ENCODE measurements around the gene SLC35F3. TPM values are rescaled to one million over a fixed set of nuclear protein-coding genes. Genes with fewer than 3 reads are reported as not detected.

Gene SLC35F3
- total RNA-seq, 1 donor from 2014 or later: 0.52 TPM

- Histone ChIP-seq H3K9me3 (ENCODE audit: control insufficient read depth in 3 of 3, low read length in 3 of 3) (peaks cover 0 to 4% (median 0%) of the 10 kb centered on the region in 3 donors), H3K27me3 (ENCODE audit: control insufficient read depth in 3 of 3, insufficient read depth in 3 of 3, low read length in 3 of 3) (no peaks in the 10 kb centered on the region), H3K9ac (ENCODE audit: low read depth in 1 of 3, low read length in 3 of 3) (no peak overlapping the region), H3K4me3 (ENCODE audit: low read length in 3 of 3) (no peak overlapping the region), H3K36me3 (ENCODE audit: control insufficient read depth in 3 of 3, insufficient read depth in 3 of 3, low read length in 3 of 3) (no peaks in the 10 kb centered on the region), H3K27ac (ENCODE audit: low read depth, low read length) (no peak overlapping the region), H3K4me1 (ENCODE audit: control insufficient read depth in 3 of 3, insufficient read depth in 3 of 3, low read length in 3 of 3) (no peaks in the 10 kb centered on the region)
Observed at GRCh38 chr1:233960386-233960785, 55.9 kb downstream of the SLC35F3 start.

- Histone ChIP-seq H3K9me3 (ENCODE audit: control insufficient read depth in 3 of 3, low read length in 3 of 3) (peaks cover 0 to under 1% (median 0%) of the 10 kb centered on the region in 3 donors), H3K9ac (ENCODE audit: low read depth in 1 of 3, low read length in 3 of 3) (no peak overlapping the region)
Observed at GRCh38 chr1:233962878-233963277, 58.4 kb downstream of the SLC35F3 start.

GRCh38 chr1:233965856-233966255, 61.4 kb downstream of the SLC35F3 start:
- Histone ChIP-seq H3K4me3 (ENCODE audit: low read length in 3 of 3) (no peak overlapping the region), H3K36me3 (ENCODE audit: control insufficient read depth in 3 of 3, insufficient read depth in 3 of 3, low read length in 3 of 3) (no peaks in the 10 kb centered on the region), H3K9me3 (ENCODE audit: control insufficient read depth in 3 of 3, low read length in 3 of 3) (no peaks in the 10 kb centered on the region), H3K27ac (ENCODE audit: low read depth, low read length) (no peak overlapping the region), H3K27me3 (ENCODE audit: control insufficient read depth in 3 of 3, insufficient read depth in 3 of 3, low read length in 3 of 3) (no peaks in the 10 kb centered on the region), H3K4me1 (ENCODE audit: control insufficient read depth in 3 of 3, insufficient read depth in 3 of 3, low read length in 3 of 3) (no peaks in the 10 kb centered on the region), H3K9ac (ENCODE audit: low read depth in 1 of 3, low read length in 3 of 3) (no peak overlapping the region)

More at GRCh38 chr1:233962878-233963277, 58.4 kb downstream of the SLC35F3 start:
- H3K4me3 ChIP-seq (ENCODE audit: low read length in 3 of 3): no peak overlapping the region
- no peaks in the 10 kb centered on the region for H3K27me3 ChIP-seq (ENCODE audit: control insufficient read depth in 3 of 3, insufficient read depth in 3 of 3, low read length in 3 of 3)
- no peaks in the 10 kb centered on the region for H3K36me3 ChIP-seq (ENCODE audit: control insufficient read depth in 3 of 3, insufficient read depth in 3 of 3, low read length in 3 of 3)
- H3K27ac ChIP-seq (ENCODE audit: low read depth, low read length): no peak overlapping the region
- H3K4me1 ChIP-seq (ENCODE audit: control insufficient read depth in 3 of 3, insufficient read depth in 3 of 3, low read length in 3 of 3): no peaks in the 10 kb centered on the region

DNA sequence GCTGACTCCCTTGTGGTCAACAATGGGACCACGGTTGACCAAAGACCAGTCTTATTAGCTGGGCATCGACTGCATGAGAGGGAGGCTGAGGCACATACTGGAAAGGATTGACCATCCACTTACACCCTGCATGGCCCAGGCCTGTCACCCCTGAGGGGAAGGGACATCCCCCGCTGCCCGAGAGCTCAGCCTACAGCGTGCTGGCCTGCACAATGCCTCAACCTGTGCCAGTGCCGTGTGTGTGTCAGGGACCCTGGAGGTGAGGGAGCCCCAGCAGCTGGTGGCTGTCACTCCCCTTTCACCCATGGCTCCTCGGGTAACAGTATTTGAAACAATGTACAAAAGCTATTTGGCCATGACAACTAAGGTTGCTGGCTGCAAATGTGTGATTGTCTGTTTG, 67.3 kb downstream of the SLC35F3 start:
- Histone ChIP-seq H3K4me1 (ENCODE audit: control insufficient read depth in 3 of 3, insufficient read depth in 3 of 3, low read length in 3 of 3) (no peaks in the 10 kb centered on the region), H3K36me3 (ENCODE audit: control insufficient read depth in 3 of 3, insufficient read depth in 3 of 3, low read length in 3 of 3) (no peaks in the 10 kb centered on the region), H3K27ac (ENCODE audit: low read depth, low read length) (no peak overlapping the region), H3K4me3 (ENCODE audit: low read length in 3 of 3) (no peak overlapping the region), H3K9ac (ENCODE audit: low read depth in 1 of 3, low read length in 3 of 3) (no peak overlapping the region), H3K27me3 (ENCODE audit: control insufficient read depth in 3 of 3, insufficient read depth in 3 of 3, low read length in 3 of 3) (no peaks in the 10 kb centered on the region), H3K9me3 (ENCODE audit: control insufficient read depth in 3 of 3, low read length in 3 of 3) (no peaks in the 10 kb centered on the region)

DNA sequence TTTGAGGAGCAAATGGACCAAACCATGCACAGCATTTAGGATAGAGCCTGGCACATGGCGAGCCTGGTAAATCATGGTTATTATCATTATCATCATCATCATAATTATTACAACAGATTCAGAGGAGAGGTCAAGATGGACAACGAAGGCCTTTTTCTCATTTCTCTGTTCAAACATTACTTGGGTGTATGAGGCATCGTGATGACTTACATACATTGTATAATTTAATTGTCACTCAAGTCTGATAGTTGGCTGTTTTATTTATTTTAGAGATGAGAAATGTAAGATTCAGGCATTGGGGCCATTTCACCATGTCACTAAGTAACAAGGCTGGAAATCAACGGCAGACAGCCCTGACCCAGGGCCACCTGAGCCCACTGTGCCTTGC, 68.1 kb downstream of the SLC35F3 start:
- H3K4me3 ChIP-seq (ENCODE audit: low read length in 3 of 3): no peak overlapping the region
- H3K36me3 ChIP-seq (ENCODE audit: control insufficient read depth in 3 of 3, insufficient read depth in 3 of 3, low read length in 3 of 3): no peaks in the 10 kb centered on the region
- H3K27ac ChIP-seq (ENCODE audit: low read depth, low read length): no peak overlapping the region
- no peaks in the 10 kb centered on the region for H3K9me3 ChIP-seq (ENCODE audit: control insufficient read depth in 3 of 3, low read length in 3 of 3)
- H3K4me1 ChIP-seq (ENCODE audit: control insufficient read depth in 3 of 3, insufficient read depth in 3 of 3, low read length in 3 of 3): no peaks in the 10 kb centered on the region
- H3K9ac ChIP-seq (ENCODE audit: low read depth in 1 of 3, low read length in 3 of 3): no peak overlapping the region
- H3K27me3 ChIP-seq (ENCODE audit: control insufficient read depth in 3 of 3, insufficient read depth in 3 of 3, low read length in 3 of 3): no peaks in the 10 kb centered on the region

DNA sequence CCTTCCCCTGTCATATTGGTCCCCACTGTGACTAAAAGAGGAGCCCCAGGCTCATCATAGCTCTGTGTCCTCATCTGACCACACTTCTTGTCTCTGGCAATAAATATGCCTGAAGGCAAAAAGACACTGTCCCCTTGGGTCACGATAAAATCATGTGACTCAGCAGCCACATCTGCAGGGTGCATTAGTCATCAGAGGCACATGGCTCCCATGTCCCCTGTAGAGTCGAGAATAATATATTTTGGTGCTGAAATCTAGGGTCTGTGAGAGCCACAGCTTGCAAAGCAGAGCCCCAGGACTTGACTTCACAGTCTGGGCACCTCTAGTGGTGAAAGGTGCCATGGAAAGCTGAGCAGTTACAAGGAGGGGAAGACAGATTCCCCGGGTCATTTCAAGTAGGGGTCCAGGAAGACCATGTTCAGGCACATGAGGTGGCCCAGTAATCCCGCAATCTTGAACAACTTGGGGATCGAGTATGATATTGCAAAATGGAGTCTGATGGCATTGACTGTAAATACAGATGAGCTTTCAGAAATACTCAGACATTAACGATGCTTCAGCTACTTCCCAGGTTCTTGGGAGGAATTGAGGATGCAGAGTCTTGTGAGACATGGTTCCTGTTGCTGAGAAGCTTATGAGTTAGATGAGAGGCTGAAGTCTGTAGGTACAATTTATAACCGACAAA, 68.6 kb downstream of the SLC35F3 start:
- no peak overlapping the region for H3K9ac ChIP-seq (ENCODE audit: low read depth in 1 of 3, low read length in 3 of 3)
- H3K9me3 ChIP-seq (ENCODE audit: control insufficient read depth in 3 of 3, low read length in 3 of 3): no peaks in the 10 kb centered on the region
- no peaks in the 10 kb centered on the region for H3K36me3 ChIP-seq (ENCODE audit: control insufficient read depth in 3 of 3, insufficient read depth in 3 of 3, low read length in 3 of 3)
- H3K27me3 ChIP-seq (ENCODE audit: control insufficient read depth in 3 of 3, insufficient read depth in 3 of 3, low read length in 3 of 3): no peaks in the 10 kb centered on the region
- no peak overlapping the region for H3K4me3 ChIP-seq (ENCODE audit: low read length in 3 of 3)
- H3K27ac ChIP-seq (ENCODE audit: low read depth, low read length): no peak overlapping the region
- H3K4me1 ChIP-seq (ENCODE audit: control insufficient read depth in 3 of 3, insufficient read depth in 3 of 3, low read length in 3 of 3): no peaks in the 10 kb centered on the region

GRCh38 chr1:233975486-233975885, 71.0 kb downstream of the SLC35F3 start:
- H3K4me3 ChIP-seq (ENCODE audit: low read length in 3 of 3): no peak overlapping the region
- no peak overlapping the region for H3K9ac ChIP-seq (ENCODE audit: low read depth in 1 of 3, low read length in 3 of 3)
- no peak overlapping the region for H3K27ac ChIP-seq (ENCODE audit: low read depth, low read length)
- no peaks in the 10 kb centered on the region for H3K36me3 ChIP-seq (ENCODE audit: control insufficient read depth in 3 of 3, insufficient read depth in 3 of 3, low read length in 3 of 3)
- no peaks in the 10 kb centered on the region for H3K4me1 ChIP-seq (ENCODE audit: control insufficient read depth in 3 of 3, insufficient read depth in 3 of 3, low read length in 3 of 3)
- no peaks in the 10 kb centered on the region for H3K27me3 ChIP-seq (ENCODE audit: control insufficient read depth in 3 of 3, insufficient read depth in 3 of 3, low read length in 3 of 3)
- H3K9me3 ChIP-seq (ENCODE audit: control insufficient read depth in 3 of 3, low read length in 3 of 3): no peaks in the 10 kb centered on the region

DNA sequence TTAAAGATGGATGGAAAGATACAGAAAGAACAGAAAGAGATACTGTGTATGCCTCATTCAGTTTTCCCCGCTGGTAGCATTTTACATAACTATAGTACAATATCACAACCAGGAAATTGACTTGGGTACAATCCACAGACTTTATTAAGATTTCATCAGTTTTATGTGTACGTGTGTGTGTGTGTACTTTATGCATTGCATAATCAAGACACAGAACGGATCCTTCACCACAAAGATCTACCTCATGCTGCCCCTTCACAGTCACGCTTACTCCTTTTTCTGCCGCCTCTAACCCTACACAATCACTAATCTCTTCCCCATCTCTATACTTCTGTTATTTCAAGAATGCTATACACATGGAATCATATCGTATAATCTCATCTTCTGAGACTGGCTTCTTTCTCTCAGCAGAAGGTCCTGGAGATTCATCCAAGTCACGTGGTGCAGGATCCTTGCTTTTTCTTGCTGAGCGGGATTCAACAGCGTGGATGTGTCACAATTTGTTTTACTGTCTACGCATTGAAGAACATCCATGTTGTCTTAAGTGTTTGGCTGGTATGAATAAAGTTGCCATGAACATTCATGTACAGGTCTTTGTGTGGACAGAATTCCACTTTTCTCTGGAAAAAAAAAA, 76.7 kb downstream of the SLC35F3 start:
- Histone ChIP-seq H3K4me1 (ENCODE audit: control insufficient read depth in 3 of 3, insufficient read depth in 3 of 3, low read length in 3 of 3) (no peaks in the 10 kb centered on the region), H3K9ac (ENCODE audit: low read depth in 1 of 3, low read length in 3 of 3) (no peak overlapping the region), H3K4me3 (ENCODE audit: low read length in 3 of 3) (no peak overlapping the region), H3K36me3 (ENCODE audit: control insufficient read depth in 3 of 3, insufficient read depth in 3 of 3, low read length in 3 of 3) (no peaks in the 10 kb centered on the region), H3K9me3 (ENCODE audit: control insufficient read depth in 3 of 3, low read length in 3 of 3) (no peaks in the 10 kb centered on the region), H3K27me3 (ENCODE audit: control insufficient read depth in 3 of 3, insufficient read depth in 3 of 3, low read length in 3 of 3) (no peaks in the 10 kb centered on the region), H3K27ac (ENCODE audit: low read depth, low read length) (no peak overlapping the region)

- H3K9me3 ChIP-seq (ENCODE audit: control insufficient read depth in 3 of 3, low read length in 3 of 3): no peaks in the 10 kb centered on the region
- no peaks in the 10 kb centered on the region for H3K4me1 ChIP-seq (ENCODE audit: control insufficient read depth in 3 of 3, insufficient read depth in 3 of 3, low read length in 3 of 3)
Observed at GRCh38 chr1:233982827-233983518, 78.5 kb downstream of the SLC35F3 start.

GRCh38 chr1:233983811-233984210, 79.3 kb downstream of the SLC35F3 start:
- Histone ChIP-seq H3K9ac (ENCODE audit: low read depth in 1 of 3, low read length in 3 of 3) (no peak overlapping the region), H3K9me3 (ENCODE audit: control insufficient read depth in 3 of 3, low read length in 3 of 3) (no peaks in the 10 kb centered on the region), H3K27ac (ENCODE audit: low read depth, low read length) (no peak overlapping the region), H3K36me3 (ENCODE audit: control insufficient read depth in 3 of 3, insufficient read depth in 3 of 3, low read length in 3 of 3) (no peaks in the 10 kb centered on the region), H3K4me1 (ENCODE audit: control insufficient read depth in 3 of 3, insufficient read depth in 3 of 3, low read length in 3 of 3) (no peaks in the 10 kb centered on the region), H3K4me3 (ENCODE audit: low read length in 3 of 3) (no peak overlapping the region), H3K27me3 (ENCODE audit: control insufficient read depth in 3 of 3, insufficient read depth in 3 of 3, low read length in 3 of 3) (no peaks in the 10 kb centered on the region)

More at GRCh38 chr1:233982827-233983518, 78.5 kb downstream of the SLC35F3 start:
- H3K27me3 ChIP-seq (ENCODE audit: control insufficient read depth in 3 of 3, insufficient read depth in 3 of 3, low read length in 3 of 3): no peaks in the 10 kb centered on the region
- H3K36me3 ChIP-seq (ENCODE audit: control insufficient read depth in 3 of 3, insufficient read depth in 3 of 3, low read length in 3 of 3): no peaks in the 10 kb centered on the region
- no peak overlapping the region for H3K27ac ChIP-seq (ENCODE audit: low read depth, low read length)
- no peak overlapping the region for H3K9ac ChIP-seq (ENCODE audit: low read depth in 1 of 3, low read length in 3 of 3)
- H3K4me3 ChIP-seq (ENCODE audit: low read length in 3 of 3): no peak overlapping the region
